Transverse colon (tissue), 4 donors: ENCODE data around the gene PHF21A.

Experiments used
- CTCF ChIP-seq, 5 experiments: fragments of 200-600 bp in 3 of 5; fragments of 450-650 bp in 2 of 5; sonication (generic) in 3 of 5; IDR thresholded peaks; 1 replicate in 2 of 5; 2 replicates in 3 of 5; pipeline ENCODE4 v1.5.1; 2016 to 2017; ENCODE audit warnings: antibody characterized with exemption in 5 of 5, inconsistent platforms in 3 of 5, mild to moderate bottlenecking in 2 of 5, moderate library complexity in 1 of 5
- POLR2A ChIP-seq: fragments of 450-650 bp; IDR thresholded peaks from one replicate; pipeline ENCODE4 v1.6.1; 2016; ENCODE audit warnings: antibody characterized with exemption, mild to moderate bottlenecking, moderate library complexity
- POLR2AphosphoS5 ChIP-seq, 3 donors: sonication (generic); formaldehyde crosslinking; IDR thresholded peaks; one replicate each; pipeline ENCODE4 v1.6.1; 2016; ENCODE audit warnings: antibody characterized with exemption in 3 of 3

- TF ChIP-seq POLR2AphosphoS5 (IDR thresholded peaks at IDR 0.05) (no peak), CTCF (IDR thresholded peaks at IDR 0.05) (no peak), POLR2A (no peak)
Observed at GRCh38 chr11:46107780-46108179, 13.5 kb downstream of the PHF21A start.
